HG03103 (cell line): ENCODE results near the gene TBKBP1.

Experiments used
- ATAC-seq: cut with Tn5 transposase; IDR thresholded peaks from one replicate; pipeline ENCODE4 v1.9.1; 2021; ENCODE audit warnings: low read depth; ENCODE audit not compliant: unreplicated experiment

Gene TBKBP1

GRCh38 chr17:47757386-47757785, 63.4 kb downstream of the TBKBP1 start:
- ATAC-seq, result no peak

- no peak for ATAC-seq
These were observed 66.6 kb downstream of the TBKBP1 start for GRCh38 chr17:47760409-47761140.
